ENCODE data around the gene ABCB7. TPM values are rescaled to one million over a fixed set of nuclear protein-coding genes. Genes with fewer than 3 reads are reported as not detected.

The ABCB7 gene
- total and polyA plus RNA-seq, 12 donors = 14.9 to 49.2 (median 38.5) TPM

GRCh38 chrX:75038925-75039324 lies 117.2 kb downstream of the ABCB7 start:
- no peak for ATAC-seq
- no peaks in the 10 kb centered on the region for H3K36me3 ChIP-seq
- H3K27me3 ChIP-seq = peaks cover 0 to 4% (median 0%) of the 10 kb centered on the region in 7 donors
- TF ChIP-seq CTCF (IDR thresholded peaks at IDR 0.05) = peak in 7 of 9 donors; percentile 16 to 42 (median 32)
- intact Hi-C loops (cut with DNase I) = loop anchor here in 1 of 10 donors (5.0 kb wide), 1 partner anchor 563 kb away; no protein-coding TSS in a partner anchor
- WGBS, 2 donors = 40 to 80% methylated on average over 1 of the region's 1 CpG
- H3K4me1 ChIP-seq = no peaks in the 10 kb centered on the region
- H3K9me3 ChIP-seq = peaks cover 0 to 40% (median 4%) of the 10 kb centered on the region in 11 donors
- no peak overlapping the region for H3K27ac ChIP-seq
- no peak for DNase-seq
- no peak overlapping the region for H3K4me3 ChIP-seq

Other genes with a start within 250 kb of the ABCB7 start
- gene NEXMIF, start 230.8 kb downstream of the ABCB7 start, total RNA-seq = under 1 TPM; 0.06 to 0.28 (median 0.18) TPM
- under 1 TPM in 1 of 2 donors, not detected in 1; under 0.01 TPM for gene NEXMIF, start 230.8 kb downstream of the ABCB7 start, polyA plus RNA-seq
- gene UPRT, start 117.8 kb upstream of the ABCB7 start, total RNA-seq = 10 to 100 TPM; 11.5 to 16.7 (median 13.7) TPM
- 1 to 10 TPM; 7.9 to 9.7 TPM for gene UPRT, start 117.8 kb upstream of the ABCB7 start, polyA plus RNA-seq

Data from heart right ventricle (tissue), 16 donors.